ENCODE results near the gene PBLD.
"Not testable (repeated sequence)": the region's sequence is repeated elsewhere in the genome, so short reads cannot be mapped to it uniquely, and the experiment has no call there.

PBLD gene

DNA sequence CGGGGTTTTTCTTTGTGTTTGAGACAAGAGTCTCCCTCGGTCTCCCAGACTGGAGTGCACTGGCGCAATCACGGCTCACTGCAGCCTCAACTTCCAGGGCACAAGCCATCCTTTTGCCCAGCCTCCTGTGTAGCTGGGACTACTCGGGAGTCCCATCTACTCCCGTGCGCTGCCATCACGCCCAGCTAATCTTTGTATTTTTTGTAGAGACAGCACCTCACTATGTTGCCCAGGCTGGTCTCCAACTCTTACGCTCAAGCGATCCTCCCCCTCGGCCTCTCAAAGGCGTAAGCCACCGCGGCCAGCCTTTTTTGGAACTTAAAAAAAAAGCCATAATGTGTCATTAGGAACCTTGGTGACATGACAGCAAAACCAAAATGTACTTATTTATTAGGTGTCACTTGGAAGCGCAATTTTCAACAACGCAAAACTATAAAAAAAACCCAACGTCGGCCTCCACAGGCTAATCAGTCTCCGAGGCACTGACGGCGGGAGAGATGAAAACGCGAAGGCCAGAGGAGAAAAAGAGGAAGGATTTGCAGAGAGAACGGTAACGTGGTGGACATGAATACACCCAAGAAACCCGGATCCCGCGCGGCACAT, 1.8 kb downstream of the PBLD start:
- peak; percentile 12 for DNase-seq

DNA sequence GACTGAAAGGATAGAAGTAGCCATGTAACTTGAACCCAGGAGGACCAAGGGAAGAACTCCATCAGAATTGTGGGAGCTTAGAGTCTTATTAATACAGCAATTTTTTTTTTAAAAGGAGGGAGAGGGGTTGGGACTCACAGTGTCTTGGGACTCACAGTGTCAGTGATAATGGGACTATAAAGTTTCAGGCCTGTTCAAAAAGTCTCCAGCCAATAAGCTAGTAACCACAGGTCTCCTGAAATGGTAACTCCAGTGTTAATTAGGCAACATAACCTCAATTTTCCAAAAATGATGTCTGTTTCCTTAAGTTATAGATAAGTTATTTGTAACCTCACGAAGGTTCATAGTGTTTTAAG, 3.2 kb downstream of the PBLD start:
- DNase-seq, result no peak

DNA sequence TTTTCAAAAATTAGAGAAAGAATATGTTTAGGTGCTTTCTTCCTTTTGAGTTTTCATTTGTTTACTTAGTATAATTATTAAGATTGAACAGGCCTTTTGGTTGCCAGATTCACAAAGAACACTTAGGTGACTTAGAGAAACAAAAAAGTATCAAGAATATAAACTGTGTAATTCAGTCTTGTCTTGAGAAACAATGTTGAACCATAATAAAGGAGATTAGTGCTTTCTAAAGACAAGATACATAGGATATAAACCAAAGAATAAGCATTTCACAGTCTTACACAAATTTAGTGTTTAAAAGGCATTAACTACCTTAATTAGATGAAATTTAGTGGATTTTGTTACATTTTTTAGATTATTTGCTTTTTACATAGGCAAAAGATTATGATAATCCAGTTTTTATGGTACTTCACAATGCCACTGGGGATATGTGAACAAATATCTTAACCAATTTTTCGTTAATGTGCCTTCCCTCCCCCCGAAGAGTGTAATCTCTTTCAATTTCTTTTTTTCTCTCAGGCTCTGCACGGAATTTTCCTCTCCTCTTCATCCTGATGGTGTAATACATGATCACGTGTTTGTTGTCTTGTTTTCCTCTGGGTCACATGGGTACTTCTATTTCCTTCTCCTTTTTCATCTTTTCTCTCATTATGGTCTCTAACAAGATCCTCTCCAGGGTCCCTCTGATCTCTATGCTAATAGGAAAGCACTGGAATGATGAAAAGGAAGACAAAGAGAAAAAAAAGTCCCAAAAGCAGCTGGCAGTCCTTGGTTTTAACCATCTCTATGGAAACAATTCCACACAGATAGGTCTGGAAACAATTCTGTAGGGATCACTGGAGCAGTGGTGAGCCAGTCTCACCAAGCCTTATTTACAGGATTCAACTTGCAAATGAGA, 4.6 kb downstream of the PBLD start:
- peak; percentile 74 for DNase-seq

DNA sequence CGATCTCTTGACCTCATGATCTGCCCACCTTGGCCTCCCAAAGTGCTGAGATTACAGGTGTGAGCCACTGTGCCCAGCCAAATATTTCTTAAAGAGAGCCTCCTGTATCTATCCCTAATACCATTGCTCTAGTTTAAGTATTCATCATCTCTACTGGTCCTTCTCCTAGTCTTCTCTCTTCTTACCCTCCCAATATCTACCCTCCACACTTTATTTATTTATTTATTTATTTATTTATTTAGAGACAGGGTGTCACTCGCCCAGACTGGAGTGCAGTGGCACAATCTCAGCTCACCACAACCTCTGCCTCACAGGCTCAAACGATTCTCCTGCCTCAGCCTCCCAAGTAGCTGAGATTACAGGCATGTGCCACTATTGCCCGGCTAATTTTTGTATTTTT, 8.3 kb downstream of the PBLD start:
- not testable (repeated sequence) for DNase-seq

DNA sequence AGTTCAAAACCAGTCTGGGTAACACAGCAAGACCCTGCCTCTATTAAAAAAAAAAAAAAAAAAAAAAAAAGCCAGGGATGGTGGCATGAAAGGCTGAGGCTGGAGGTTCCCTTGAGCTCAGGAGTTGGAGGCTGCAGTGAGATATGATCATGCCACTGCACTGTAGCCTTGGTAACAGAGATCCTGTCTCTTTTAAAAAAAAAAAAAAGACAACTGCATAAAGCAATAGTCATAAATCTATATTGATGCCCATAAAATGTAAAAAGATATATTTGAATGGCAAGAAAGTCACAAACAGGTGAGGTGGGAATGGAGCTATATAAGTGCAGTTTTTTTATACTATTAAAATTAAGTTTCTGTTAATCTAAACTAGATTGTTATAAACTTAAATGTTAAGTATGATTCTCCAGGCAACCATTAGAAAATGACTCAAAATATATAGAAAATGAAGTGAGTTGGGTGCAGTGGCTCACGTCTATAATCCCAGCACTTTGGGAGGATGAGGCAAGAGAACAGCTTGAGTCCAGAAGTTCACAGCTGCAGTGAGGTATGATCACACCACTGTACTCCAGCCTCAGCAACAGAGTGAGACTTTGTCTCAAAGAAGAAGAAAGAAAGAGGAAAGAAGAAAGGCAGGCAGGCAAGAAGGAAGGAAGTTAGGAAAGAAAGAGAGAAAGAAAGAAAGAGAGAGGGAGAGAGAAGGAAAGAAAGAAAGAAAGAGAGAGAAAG, 14.2 kb downstream of the PBLD start:
- DNase-seq, result no peak

DNA sequence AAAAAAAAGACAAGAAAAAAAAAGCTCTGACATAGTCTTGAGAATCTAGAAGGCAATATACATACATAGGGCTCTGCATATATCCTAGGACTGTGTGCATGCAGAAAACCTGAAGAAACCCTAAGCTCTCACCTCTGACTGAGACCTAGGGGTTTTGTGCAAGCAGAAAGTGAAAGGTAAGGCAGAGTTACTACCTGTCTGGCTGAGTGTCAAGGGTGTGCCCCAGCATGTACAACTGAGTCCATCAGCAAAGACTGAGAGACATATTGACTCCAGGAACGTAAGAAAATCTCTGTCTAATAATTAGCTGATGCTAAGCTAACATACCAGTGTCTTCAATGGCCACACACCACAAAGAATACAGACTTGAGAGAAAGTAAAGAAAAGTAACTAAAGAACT, 17.1 kb downstream of the PBLD start:
- DNase-seq, result no peak

DNA sequence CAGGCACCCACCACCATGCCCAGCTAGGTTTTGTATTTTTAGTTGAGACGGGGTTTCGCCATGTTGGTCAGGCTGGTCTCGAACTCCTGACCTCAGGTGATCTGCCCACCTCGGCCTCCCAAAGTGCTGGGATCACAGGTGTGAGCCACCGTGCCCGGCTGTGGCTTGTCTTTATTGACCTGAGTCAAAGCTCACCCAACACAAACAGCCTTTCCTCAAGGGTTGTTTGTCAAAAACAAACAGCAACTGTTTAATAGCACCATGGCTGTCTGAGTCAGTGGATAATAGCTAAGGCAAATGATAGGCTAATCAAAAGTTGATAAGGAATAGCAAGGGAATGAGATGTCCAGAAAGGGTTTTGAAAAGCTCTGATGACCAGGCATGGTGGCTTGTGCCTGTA, 17.8 kb downstream of the PBLD start:
- not testable (repeated sequence) for DNase-seq

DNA sequence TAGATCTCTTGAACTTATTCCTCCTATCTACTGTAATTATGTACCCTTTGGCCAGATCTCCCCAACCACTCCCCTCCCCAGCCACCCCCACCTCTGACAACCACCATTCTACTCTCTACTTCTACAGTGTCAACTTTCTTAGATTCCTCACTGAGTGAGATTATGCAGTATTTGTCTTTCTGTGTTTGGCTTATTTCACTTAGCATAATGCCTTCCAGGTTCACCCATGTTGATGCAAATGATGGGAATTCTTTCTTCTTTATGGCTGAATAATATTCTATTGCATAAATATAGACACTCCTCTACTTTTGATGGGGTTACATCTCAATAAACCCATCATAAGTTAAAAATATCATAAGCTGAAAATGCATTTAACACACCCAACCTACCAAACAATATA, 22.2 kb downstream of the PBLD start:
- no peak for DNase-seq

DNA sequence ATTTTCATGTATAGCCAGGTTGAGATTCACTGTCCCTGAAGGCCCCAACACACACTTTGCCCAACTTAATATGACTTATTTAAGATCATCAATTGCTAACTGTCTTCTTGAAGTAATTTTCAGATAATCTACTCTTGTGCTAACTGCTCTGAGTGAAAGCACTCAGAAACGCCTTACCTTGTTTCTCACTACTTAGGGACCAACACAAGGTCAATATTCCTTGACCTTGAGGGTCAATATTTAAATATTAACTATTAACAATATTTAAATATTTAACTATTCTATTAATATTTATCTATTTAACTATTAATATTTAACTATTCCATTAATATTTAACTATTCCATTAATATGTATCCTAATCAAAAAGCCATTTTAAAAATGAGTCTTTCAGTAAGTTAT, 26.9 kb downstream of the PBLD start:
- DNase-seq, result no peak

DNA sequence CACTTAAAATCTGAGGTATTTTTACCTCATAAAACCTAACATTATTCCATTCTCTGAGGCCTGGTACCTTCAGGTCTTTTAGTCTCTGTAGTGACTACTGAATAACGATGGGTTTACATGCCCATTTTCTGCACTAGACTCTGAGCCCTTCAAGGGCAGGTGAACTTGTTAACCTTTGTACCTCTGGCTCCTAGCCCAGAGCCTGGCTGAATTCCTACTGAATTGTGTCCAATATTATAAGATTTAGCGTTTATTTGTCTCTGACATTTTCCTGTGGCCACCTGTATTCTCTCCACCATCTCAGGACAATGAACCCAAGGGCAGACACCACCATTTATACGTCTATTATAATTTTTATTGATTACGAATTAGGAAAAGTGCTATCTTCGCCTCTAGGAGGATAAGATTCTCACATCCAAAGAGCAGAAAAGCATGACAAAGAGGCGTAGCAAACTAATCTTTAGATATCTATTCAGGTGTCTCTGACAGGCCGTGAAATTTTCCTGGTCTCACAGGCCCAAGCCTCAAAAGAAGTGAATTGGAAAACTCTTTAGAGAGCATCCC, 28.8 kb downstream of the PBLD start:
- DNase-seq, result no peak

DNA sequence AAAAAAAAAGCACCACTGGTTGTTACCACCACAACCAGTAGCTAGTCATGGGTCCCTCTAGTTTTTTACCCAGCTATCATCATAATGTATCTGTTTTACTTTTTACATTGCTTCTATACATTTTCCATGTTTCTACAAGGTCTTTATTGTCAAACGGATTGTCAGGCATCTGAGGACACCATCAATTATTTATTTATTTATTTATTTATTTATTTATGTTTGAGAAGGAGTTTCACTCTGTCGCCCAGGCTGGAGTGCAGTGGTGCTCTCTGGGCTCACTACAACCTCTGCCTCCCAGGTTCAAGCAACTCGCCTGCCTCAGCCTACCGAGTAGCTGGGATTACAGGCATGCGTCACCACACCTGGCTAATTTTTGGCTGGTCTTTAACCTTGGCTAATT, 29.9 kb downstream of the PBLD start:
- no peak for DNase-seq

DNA sequence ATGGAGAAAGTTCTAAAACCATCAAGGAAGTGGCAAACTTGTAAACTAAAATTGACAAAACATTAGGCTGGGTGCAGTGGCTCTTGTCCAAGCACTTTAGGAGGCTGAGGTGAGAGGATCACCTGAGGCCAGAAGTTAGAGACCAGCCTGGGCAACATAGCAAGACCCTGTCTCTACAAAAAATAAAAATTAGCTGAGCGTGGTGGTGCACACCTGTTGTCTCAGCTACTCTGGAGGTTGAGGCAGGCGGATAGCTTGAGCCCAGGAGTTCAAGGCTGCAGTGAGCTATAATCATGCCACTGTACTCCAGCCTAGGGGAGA, 30.3 kb downstream of the PBLD start:
- no peak for DNase-seq

DNA sequence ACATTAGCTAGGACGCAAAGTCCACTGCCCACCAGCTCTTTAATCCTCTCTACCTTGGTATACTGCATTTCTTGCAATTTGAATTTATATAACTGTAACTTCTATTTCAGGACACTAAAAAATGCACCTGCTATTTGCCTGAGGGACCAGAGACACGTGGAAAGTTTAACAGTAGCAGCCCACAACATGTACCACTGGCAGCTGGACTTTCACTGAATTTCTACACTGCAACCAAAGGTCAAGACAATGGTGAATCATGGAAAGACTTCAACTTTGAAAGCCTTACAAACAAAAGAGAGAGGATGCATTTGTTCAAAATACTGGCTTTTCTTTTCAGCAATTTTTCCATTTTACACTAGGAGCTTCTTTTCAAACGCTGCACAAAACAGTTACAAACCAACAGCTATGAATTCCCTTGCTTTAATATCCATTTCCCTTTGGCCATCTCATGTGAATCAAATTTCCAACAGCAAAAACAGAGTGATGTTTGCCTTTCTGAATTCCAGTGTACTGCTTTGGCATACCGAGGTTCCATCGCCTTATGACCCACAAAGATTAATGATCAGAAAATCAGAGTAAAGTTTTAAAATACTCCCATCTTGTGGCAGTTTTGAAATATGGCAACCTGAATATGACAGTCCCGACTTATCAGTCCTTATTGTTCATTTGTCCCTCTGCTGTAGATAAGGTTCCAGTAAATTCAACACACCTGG, 30.8 kb downstream of the PBLD start:
- peak; percentile 64 for DNase-seq

DNA sequence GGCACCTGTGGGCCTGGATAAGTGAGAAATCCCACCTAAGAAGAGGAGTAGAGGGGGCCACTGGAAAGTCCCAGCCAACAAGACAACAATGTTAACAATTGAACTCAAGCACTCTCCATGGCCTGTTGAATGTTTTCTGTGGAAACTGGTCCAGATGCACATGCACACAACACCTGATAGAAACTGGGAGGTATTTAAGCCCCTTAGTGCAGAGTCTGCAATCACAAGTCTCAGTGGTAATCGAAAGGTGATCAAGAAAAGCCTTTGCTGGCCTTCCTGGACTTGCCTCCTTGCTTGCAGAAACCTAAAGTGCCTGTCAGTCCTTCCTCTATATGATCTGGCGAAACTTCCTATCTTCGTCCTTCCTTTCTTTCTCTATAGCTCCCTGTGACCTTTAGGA, 31.4 kb downstream of the PBLD start:
- no peak for DNase-seq

DNA sequence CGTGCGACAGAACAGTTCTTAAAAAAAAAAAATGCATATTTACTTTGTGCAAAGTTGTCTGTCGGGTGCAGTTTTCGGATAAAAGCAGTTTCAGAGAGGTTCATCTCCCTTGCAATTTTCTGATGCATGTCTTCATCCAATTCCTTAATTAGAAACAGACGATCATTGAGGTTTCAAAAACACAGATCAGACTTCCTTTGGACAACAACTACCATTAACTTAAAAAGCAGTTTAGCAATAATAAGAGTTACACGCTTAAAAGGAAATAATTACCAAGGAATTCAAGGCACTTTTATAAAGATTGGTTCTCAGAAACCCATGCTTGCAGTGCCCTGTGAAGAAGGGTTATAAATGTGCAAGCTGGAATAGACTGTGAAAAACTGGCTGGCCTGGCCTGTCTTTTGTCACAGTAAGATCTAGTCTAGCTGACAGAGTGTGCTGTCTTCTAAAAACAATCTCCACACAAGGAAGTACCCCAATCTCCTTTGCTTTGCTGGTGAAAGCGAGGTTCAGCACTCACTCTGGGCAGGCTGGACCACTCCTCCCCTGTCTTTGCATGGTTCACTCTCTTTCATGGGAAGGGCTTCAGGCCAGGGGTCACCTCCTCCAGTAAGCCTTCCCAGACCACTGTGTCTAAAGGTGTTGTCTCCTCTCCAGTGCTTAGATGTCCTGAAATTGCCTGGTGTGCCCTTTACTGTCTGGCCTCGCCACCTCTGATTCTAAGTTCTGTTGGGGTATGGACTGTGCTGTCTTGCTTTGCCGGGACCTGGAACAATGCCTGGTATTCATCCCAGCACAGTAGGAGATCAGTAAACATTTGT, 35.7 kb downstream of the PBLD start:
- DNase-seq, result no peak

DNA sequence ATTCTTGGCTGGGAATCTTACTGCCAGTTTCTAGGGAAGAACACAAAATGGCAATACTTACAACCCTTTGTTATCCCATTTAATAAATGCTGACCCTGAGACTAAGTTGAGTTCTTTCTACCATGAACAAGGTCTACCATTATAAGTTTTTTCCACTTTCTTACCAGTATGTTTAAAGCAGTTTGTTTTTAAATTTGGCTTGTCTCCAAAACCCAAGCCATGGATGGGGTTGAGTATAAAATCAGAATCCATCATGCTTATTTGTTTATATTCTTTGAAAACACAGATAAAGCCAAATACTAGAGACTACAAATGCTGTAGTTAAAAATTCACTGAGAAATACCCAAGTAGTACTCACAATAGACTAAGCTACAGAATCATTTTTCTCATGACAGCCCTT, 42.0 kb downstream of the PBLD start:
- DNase-seq, result no peak

DNA sequence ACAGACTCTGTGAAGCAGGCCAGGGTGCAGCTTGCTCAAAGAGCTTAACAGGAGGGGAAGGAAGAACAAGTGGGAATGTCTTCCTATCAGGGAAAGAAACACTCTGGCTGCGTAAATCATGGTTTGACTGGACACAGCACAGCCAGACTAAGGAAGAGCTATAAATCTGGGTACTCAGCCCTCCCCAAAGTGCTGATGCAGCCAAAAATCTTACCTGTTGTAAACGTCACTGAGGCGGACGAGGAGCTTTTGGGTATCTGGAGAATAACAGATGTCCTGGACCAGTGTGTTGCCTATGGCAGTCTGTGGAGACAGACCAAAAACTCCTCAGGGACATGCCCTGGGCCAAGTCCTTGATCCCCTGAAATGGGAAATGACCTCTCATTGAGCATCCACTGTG, 44.0 kb downstream of the PBLD start:
- DNase-seq, result no peak

DNA sequence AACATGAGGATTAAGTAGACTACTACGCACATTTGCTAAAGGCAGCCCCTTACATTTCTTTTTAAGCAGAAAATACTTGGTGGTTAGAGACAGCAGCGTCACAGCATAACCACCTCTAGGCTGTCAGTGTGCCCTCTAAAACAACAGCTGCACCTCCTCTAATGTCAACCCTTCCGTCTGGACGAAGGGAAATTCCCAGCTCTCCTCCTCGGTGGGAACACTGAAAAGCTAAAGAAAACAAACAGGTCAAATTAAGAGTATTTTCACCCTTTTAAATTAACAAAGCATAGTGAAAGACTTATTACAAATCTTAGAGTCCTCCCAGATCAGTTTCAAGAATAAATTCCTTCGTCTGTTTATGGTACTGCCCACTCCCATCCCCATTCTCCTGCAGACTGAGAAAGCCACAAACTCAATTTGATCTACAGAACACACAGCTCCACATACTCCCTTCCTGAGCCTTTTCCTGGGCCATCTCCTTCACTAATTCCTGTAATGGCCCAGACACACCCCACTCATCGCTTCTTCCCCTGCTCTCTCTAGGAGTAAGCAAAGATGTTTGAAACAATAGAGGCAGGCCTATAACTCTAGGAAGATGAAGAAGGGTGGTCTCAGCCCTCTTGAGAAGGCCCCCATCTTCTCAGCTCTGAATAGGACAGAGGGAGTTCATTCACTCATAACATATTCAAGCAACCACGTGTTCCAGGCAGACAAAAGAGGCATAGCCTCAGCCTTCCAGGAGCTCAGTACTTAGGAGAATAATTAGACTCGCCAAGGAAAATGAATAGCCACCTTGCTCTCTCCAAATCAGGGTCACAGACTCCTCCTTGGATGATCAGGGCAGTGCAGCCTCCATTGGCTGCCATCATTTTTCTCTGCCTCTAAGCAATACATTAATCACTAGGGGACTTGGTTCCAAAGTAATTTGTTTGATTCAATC, 48.4 kb downstream of the PBLD start:
- no peak for DNase-seq

DNA sequence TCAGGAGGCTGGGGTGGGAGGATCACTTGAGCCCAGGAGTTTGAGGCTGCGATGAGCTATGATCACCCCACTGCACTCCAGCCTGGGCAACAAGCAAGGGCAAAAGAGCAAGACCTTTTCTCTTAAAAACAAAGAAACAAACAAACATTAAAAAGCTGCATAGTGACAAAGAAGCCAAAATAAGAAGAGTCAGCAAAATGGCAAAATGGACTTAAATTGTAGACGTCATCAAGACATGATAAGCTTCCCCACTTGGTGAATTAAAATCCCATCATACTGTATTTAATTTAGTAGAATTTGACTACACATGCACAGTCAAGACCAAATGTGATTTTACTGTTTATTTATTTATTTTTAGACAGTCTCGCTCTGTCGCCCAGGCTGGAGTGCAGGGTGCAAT, 52.0 kb downstream of the PBLD start:
- DNase-seq, result no peak

DNA sequence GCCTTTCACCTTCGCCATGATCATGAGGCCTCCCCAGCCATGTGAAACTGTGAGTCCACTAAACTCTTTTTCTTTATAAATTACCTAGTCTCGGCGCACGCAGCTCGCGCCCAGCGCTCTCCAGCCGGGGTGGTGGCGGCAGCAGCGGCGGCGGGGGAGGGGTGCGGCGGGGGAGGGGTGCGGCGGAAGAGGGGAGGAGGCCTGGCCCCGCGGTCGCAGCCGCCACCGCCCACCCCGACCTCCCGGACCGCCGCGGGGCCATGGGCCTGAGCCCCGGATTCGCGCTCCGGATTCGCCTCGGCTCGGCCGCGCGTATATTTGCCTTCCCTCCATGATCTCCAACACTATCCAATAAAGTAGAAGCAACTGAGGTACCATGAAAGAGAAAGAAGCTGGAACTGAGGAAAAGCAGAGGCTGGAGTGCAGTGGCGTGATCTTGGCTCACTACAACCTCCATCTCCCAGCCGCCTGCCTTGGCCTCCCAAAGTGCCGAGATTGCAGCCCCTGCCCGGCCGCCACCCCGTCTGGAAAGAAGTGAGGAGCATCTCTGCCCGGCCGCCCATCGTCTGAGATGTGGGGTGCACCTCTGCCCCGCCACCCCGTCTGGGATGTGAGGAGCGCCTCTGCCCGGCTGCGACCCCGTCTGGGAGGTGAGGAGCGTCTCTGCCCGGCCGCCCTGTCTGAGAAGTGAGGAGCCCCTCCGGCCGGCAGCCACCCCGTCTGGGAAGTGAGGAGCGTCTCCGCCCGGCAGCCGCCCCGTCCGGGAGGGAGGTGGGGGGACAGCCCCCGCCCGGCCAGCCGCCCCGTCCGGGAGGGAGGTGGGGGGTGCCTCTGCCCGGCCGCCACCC, 53.6 kb downstream of the PBLD start:
- DNase-seq, result not testable (repeated sequence)
